DMS 273 treated with DMSO at 0.1 percent for 48 hours (cell line): ENCODE data around the gene LRP4.

Experiments
- DNase-seq: peaks from one replicate; lab custom pipeline; 2025; lab: John Stamatoyannopoulos, UW

Gene LRP4

DNA sequence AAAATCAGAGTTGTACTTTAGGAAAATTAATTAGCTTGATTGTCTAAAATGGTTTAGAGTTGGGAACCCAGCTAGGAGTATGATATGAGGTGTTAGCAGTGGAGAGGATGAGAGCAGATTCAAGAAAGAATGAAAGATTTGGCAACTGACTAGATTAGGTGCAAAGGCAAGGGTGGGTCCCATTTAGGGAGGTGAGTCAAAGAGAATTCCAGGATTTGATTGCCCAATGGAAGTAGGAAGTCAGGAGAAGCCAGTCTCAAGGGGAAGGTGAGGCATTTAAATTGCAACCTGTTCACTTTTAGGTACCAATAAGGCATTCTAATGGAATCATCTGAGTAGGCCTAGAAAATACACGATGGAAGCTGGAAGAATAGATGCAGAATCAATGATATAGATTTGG lies 68.7 kb downstream of the LRP4 start:
- no peak for DNase-seq

DNA sequence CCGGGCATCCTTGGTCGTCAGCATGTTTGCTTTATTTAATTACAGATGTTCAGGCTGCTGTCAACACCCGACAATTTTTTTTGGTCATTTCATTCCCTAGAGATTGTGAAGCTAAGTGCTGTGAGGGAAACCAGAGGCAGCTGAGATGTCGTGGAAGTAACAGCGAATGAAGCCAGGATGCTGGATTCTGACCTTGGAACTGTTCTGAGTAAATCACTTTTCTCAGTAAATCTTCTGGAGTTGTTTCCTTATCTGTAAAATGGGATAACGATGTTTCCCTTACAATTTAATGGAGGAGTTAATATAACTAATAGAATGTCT lies 71.9 kb downstream of the LRP4 start:
- no peak for DNase-seq

DNA sequence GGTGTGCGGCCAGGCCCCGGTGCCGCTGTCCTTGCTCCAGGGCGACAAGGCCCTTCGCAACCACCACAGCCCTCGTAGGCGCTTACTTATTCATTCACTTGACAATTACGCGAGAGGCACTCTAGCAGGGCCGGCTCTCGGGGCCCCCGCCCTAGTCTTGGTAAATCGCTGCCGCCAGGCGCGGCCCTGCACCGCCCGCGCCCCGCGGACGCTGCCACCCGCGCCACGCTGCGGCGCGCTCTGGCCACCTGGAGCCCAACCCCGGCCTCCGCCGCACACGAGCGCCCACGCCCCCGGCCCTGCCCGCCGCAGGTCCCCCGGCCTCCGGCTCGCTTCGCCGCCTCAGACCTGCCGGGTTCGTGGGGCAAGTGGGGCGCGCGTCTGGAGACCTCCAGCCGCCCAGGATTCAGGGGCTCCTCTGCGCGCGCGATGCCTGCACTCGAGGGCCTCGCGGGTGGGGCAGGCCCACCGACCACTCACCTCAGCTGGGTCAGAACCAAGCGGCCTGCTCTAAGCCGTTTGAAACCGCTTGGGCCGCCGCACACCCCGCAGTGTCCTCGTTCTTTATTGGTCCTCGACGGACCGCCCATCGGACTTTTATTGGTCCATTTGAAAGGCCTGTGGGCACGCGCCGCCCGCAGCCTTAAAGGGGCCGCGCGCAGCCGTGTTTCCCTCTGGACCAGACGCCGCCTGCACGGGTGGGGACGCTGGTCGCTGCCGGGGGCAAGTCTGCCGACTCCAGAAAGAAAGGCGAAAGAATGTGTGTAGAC lies 72.4 kb downstream of the LRP4 start, which contains the start of gene CKAP5:
CKAP5 (minus strand) TSS at position 541 of the 770 bp plus-strand sequence. CDS start 25,049 bp downstream, outside the sequence.
- DNase-seq = peak; percentile 58

DNA sequence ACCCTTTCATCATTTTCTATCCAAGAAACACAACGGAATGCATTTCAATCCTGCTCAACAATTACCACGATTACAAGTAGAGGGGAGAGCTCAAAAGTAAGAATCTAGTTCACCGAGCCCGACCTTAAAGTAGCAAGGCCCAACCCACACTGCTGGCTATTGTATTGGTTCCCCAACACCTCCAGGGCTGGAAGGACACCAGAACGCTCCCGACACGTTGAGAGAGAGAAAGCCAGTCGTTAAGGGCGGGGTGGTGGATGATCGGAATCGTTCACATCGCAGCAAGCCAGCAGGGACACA lies 73.0 kb downstream of the LRP4 start:
- DNase-seq = no peak

DNA sequence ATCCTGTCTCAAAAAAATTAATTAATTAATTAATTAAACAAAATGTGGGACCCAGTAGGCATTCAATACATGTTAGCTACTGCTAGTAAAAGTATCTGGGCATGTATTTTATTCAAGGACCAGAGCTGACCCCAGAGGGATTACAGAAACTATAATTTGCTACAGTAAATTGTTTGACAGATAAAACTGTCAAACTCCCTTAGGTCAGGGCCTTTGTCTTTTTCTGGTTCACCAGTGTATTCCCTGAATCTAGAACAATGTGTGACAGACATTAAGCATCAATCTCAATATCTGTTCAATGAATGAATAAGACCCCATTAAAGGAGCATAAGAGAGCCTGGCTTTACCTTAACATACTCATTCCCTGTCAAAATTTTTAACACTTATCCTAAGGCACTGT lies 78.2 kb downstream of the LRP4 start:
- no peak for DNase-seq

DNA sequence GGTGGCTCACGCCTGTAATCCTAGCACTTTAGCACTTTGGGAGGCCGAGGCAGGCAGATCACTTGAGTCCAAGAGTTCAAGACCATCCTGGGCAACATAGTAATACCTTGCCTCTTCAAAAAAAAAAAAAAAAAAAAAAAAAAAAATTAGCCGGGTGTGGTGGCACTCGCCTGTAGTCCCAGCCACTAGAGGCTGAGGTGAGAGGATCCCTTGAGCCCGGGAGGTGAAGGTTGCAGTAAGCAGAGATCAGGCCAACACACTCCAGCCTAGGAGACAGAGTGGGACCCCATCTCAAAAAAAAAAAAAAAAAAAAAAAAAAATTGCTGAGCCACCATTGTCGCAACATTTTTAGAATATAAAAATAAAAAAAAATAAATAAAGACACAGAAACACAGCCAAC lies 79.8 kb downstream of the LRP4 start:
- no peak for DNase-seq

DNA sequence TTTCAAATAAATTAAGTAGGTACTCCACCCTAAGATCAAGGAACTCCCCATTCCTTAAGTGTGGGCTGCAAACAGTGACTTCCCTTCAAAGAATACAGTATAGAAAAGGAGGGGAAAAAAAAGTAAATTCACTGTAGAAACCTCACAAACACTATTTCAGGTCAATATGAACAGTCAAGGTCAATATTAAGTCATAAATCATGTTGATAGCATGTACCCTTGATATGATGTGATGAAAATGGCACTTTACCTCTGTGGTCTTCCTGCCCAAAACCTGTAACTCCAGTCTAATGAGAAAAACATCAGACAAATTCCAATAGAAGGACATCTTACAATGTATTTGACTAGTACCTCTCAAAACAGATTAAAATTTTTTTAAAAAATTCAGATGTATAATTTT lies 80.5 kb downstream of the LRP4 start:
- no peak for DNase-seq

DNA sequence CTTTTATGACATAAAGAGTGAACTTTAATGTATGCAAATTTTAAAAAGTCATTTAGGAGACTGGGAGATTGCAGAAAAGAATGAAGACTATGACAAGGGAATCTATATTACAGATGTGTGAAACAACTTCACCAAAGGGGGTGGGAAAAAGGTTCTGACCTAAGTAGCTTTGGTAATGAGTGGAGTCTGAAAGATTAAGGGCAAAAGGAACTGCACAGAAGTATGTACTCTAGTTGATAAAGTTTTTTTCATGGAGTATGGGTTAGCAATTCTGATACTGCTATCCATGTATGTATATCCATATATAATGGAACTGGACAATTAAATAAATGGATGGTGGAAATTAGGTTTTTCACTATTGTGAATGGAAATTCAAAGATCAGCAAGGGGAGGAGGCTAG lies 81.5 kb downstream of the LRP4 start:
- DNase-seq = no peak

DNA sequence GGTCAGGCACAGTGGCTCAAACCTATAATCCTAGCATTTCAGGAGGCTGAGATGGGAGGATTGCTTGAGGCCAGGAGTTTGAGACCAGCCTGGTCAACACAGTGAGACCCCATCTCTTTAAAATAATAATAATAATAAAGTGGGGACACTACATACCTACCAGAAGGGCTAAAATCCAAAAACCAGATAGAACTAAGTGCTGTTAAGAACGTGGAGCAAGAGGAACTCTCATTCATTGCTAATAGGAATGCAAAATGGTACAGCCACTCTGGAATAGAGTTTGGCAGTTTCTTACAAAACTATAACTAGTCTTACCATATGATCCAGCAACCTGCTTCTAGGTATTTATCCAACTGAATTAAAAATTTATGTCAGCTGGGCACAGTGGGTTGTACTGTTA lies 81.9 kb downstream of the LRP4 start:
- DNase-seq = no peak

DNA sequence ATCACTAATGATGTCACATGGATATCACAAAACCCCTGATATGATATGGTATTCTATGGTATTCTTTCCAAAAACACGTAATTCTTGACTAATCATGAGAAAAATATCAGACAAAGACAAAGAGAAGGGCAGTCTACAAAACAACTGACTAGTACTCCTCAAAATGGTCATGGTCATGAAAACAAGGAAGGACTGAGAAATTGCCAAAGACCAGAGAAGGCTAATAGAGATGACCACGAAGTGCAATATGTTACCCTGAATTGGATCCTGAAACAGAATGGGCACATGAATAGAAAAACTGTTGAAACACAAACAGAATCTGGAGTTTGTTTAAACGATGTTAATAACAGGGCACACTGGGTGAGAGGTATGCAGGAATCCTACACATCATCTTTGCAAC lies 82.5 kb downstream of the LRP4 start:
- DNase-seq = no peak

DNA sequence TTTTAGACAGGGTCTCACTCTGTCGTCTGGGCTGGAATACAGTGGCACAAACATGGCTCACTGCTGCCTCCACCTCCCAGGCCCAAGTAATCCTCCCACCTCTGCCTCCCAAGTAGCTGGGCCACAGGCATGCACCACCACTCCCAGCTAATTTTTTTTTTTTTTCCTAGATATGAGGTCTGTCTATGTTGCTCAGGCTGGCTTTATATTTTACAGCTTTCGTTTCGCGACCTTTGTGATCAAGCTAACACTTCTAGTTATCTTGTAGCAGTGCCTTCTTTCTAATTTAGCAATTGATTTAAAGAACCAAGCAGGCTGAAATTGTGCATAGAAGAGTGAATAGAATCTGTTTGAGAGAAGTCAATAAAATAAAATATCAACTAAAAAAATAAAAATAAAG lies 83.5 kb downstream of the LRP4 start:
- DNase-seq = no peak

DNA sequence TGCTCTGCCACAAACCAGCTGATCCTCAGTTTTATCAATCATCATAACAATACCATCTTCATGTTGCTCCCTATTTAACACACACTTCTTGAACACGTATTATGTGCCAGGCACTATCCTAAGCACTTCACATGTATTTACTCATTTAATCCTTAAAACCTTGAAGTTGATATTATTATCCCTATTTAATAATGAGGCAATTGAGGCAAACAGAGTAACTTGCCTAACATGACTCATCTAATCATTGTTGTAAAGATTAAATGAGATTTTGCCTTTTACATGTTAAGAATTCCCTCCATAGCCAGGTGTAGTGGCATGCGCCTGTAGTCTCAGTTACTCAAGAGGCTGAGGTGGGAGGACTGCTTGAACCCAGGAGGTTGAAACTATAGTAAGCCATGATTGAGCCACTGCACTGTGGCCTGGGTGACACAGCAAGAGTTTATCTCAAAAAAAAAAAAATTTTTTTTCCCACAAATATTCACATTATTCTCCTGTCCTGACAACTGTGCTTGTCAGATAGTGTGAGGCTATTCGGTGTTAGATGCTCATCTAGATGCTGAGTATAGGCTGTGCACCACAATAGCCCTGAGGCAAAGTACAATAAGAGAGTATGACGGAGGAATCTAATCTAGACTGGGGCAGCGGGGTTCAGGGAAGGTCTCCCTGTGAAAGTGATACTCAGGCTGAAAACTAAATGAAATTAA lies 85.7 kb downstream of the LRP4 start:
- DNase-seq = no peak

DNA sequence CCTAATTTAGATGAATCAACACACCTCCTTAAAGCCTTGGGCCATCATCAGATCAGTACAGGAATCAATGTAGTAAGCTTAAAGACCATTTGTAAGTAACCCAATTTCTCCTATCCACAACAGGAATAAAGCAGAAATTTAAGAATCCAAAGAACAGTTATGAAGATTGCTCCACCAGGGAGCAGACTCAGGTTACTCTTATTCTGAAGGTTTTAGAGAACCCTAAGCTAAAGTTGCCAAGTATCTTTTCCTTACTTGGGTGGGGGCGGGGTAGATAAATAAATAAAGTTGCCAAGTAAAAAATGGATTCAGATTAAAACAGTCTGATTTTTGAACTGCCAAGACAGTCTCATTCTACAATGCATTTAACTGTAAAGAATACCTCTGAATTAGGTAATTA lies 90.4 kb downstream of the LRP4 start:
- DNase-seq = no peak

DNA sequence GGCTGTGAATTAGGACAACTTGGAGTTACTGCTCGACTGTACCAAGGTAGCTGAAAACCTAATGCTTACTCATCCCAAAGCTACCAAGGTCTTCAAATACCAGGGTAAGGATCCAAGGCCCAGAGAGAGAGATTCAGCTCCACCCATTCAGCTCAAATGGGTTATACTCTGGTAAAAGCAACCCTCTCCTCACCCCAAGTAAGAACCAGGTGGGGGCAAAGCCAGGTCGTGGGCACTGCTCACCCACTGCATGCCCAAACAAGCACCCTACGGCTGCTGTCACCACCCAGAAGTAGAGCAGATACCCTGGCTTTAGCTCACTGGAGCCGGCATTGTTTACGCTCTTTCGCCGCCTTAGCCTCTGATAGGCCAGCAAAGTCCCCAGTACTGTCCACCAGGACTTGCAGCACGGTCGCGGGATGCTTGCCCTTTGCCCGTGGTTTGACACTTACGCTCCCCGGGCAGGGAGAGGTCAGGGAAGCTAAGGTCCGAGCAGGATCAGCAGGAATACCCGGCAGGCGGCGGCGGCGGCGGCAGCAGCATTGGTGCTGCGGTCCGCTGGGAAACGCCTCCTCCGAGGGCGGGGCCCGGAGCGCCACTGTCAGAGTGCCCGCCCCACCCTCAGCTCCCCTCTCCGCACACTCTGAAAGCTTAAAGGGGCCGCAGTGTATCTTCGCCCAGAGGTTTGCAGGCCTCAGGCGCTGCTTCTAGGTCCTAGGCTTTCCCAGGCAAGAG lies 91.9 kb downstream of the LRP4 start:
- no peak for DNase-seq

DNA sequence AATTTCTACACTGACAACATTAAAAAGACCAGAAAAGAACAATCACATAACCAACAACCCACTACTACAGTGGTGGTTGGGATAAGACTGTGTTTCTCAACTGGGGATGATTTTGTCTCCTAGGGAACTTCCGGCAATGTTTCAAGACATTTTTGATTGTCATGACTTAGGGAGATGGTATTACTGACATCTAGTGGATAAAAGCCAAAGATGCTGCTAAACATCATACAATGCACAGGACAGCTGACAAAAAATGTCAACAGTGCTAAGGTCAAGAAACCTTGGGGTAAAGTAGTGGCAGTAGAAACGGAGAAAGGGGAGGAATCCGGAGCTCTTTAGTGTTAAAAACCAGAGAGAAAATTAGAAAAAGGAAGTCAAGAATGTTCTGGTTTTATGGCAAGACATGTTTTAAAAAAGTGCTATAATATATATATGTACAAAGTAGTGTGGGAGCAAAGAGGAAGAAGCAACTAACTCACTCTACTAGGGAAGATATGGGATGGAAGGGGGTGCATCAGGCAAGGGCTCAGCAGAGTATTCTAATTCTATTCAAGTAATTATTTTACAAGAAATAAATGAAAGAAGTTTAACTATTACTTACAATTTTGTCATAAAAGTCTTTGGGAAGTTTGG lies 109.4 kb downstream of the LRP4 start:
- no peak for DNase-seq
